ENCODE measurements around the gene CD96.

DNA sequence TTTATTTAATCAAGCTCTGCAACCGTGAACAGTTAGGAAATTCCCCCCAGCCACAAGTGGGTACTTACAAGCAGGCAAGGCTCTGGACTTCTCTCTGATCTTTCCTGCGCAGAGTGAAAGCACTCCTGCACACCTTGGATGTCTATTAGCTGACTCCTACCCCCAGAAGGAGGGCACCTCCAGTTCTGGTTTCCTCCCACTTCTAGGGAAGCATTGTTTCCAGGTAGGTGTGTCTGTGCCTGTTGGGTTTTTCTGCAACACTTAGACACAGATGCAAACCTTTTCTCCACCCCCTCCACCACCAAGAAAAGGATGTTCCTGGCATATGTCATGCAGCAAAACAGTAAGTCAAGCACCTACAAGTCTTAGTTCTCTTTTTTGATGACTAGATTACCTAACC is 53.2 kb downstream of the CD96 start, which contains the start of gene ZBED2:
- TF ChIP-seq, protein P1, sequence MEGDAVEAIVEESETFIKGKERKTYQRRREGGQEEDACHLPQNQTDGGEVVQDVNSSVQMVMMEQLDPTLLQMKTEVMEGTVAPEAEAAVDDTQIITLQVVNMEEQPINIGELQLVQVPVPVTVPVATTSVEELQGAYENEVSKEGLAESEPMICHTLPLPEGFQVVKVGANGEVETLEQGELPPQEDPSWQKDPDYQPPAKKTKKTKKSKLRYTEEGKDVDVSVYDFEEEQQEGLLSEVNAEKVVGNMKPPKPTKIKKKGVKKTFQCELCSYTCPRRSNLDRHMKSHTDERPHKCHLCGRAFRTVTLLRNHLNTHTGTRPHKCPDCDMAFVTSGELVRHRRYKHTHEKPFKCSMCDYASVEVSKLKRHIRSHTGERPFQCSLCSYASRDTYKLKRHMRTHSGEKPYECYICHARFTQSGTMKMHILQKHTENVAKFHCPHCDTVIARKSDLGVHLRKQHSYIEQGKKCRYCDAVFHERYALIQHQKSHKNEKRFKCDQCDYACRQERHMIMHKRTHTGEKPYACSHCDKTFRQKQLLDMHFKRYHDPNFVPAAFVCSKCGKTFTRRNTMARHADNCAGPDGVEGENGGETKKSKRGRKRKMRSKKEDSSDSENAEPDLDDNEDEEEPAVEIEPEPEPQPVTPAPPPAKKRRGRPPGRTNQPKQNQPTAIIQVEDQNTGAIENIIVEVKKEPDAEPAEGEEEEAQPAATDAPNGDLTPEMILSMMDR (IDR thresholded peaks at IDR 0.05) = no peak
- TF ChIP-seq POLR2A (IDR thresholded peaks at IDR 0.05) = no peak

All from right lobe of liver (tissue), 4 donors.